ENCODE results near the gene FNIP2. TPM values are rescaled to one million over a fixed set of nuclear protein-coding genes. Genes with fewer than 3 reads are reported as not detected.

FNIP2 gene
- total and polyA plus RNA-seq, 10 of the 15 experiments (the other 5 are each of a cell fraction or from before 2014, with no cell fraction given): 0.03 to 0.38 (median 0.15) TPM

DNA sequence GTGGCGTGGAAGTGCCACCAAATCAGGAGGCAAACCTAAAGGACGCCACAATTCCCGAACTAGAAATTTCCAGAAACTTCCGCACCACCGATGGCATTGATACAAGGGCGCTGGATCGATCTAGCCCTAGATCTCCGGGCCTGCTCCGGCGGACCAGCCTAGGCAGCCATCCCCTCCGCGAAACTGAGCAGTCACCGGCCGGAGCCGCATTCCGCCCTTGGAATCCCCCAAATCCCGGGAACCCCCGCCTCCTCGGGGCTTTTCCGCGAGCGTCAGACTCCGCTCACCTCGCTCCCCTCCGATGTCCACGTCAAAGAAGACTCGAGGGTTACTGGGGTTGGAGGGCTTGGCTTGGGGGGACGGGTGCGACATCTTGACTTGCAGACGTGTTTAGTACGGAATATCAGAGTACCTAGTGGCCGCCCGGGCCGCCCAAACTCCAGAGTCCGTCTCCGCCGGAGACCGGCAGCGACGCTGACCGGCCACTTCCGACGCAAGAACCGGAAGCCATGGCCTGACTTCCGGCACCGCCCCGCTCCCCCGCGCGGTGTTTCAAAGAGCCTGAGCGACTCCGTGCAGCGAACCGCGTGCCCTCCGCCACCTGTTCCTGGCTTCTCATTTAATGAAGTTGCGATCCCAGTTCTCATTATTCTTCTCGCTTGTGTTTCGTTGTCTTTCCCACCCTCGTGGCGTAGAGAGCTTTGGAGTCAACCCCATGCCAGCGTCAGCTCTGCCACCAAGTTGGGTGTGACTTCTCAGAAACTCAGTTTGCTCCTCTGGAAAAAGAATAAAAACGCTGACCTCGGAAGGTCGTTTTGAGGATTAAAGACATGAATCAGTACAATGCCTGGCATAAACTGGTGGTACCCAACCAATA lies 45.7 kb upstream of the FNIP2 start, which contains the start of gene PPID (continued):
- 0 out of 2 replicates have a peak, but pooled peaks have one; percentile 15 for TF ChIP-seq NR2C1 (IDR thresholded peaks at IDR 0.05)
- TF ChIP-seq GABPA (IDR thresholded peaks at IDR 0.05; ENCODE audit: low read depth): peak; percentile 96
- TF ChIP-seq TCF12 (IDR thresholded peaks at IDR 0.05; ENCODE audit: low read depth, low read length): peak; percentile 75
- TF ChIP-seq, protein P1, sequence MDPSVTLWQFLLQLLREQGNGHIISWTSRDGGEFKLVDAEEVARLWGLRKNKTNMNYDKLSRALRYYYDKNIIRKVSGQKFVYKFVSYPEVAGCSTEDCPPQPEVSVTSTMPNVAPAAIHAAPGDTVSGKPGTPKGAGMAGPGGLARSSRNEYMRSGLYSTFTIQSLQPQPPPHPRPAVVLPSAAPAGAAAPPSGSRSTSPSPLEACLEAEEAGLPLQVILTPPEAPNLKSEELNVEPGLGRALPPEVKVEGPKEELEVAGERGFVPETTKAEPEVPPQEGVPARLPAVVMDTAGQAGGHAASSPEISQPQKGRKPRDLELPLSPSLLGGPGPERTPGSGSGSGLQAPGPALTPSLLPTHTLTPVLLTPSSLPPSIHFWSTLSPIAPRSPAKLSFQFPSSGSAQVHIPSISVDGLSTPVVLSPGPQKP (IDR thresholded peaks at IDR 0.05; ENCODE audit: low read depth, low read length): peak; percentile 75
- no peak for TF ChIP-seq SUPT20H (IDR thresholded peaks at IDR 0.05; ENCODE audit: borderline replicate concordance, control insufficient read depth, low read depth, low read length)
- TF ChIP-seq POLR2A (IDR thresholded peaks at IDR 0.05; ENCODE audit: low read depth, low read length): peak; percentile 87

DNA sequence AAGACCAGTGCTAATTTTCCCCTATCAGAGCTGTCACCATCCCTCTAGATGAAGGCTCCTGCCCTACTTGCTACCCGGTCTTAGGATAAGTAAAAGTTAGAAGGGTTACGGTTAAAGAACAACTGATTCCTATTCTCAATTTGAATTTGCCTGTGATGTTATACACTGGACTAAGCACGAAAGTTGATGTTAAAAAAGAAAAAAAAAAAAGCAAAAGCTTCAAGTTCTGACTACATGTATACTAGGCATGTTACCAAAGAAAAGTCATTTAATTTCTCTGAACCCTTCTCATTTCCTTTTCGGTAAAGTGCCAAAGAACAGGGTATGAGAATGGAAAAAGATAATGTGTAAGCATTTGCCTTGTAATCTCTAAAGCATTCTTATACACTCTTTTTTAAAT lies 44.2 kb upstream of the FNIP2 start:
- H4K20me1 ChIP-seq (ENCODE audit: control insufficient read depth, insufficient read depth): no peaks in the 10 kb centered on the region
- no peak overlapping the region for H3K9ac ChIP-seq (ENCODE audit: control insufficient read depth, insufficient read depth, low read length)
- no peaks in the 10 kb centered on the region for H3K4me1 ChIP-seq (ENCODE audit: control insufficient read depth, insufficient read depth, low read length)
- ChIA-PET POLR2A (interaction anchor here (0.6 to 1.5 kb wide), 3 partner anchors 43 to 150 kb away, joined by 3 read pairs; no protein-coding TSS in a partner anchor), SMC1A (ENCODE audit: uncharacterized antibody, unreplicated experiment) (interaction anchor here (0.7 to 2.3 kb wide), 4 partner anchors 14 to 432 kb away, joined by 3 to 6 read pairs (median 3); no protein-coding TSS in a partner anchor), RAD21 (ENCODE audit: unreplicated experiment) (interaction anchor here (0.6 to 0.7 kb wide), 2 partner anchors 127 to 292 kb away, joined by 3 read pairs; no protein-coding TSS in a partner anchor), CTCF (interaction anchor here (0.9 to 6.1 kb wide), 6 partner anchors 87 to 570 kb away, joined by 3 to 61 read pairs (median 3); no protein-coding TSS in a partner anchor)
- H3K27ac ChIP-seq (ENCODE audit: control insufficient read depth, insufficient read depth): no peak overlapping the region
- 44% methylated on average over 4 of the region's 4 CpGs for WGBS (ENCODE audit: insufficient coverage, insufficient replicate concordance, low lambda C conversion rate, missing lambda C conversion rate)
- peaks cover 32% of the 10 kb centered on the region for H3K79me2 ChIP-seq (ENCODE audit: control insufficient read depth, insufficient read depth, low read length)
- BruUV-seq (replicated peaks): no TSS peak
- no peak overlapping the region for H3K4me3 ChIP-seq
- FAIRE-seq (no peak), ATAC-seq (no peak), DNase-seq (ENCODE audit: low read depth, low spot score) (no peak)
- peak overlapping the region; percentile 5; the same call in 1 of the 2 replicates for H2AFZ ChIP-seq (ENCODE audit: control insufficient read depth, low read depth, low read length)
- peaks cover 0 to 5% of the 10 kb centered on the region in 2 experiments; a peak in 1 of 4 replicates for H3K36me3 ChIP-seq (ENCODE audit: control insufficient read depth in 2 of 2, insufficient read depth in 2 of 2, low read length in 1 of 2)
- in situ Hi-C loops (cut with MboI): loop anchor here (5.0 kb wide), 2 partner anchors 478 to 723 kb away; no protein-coding TSS in a partner anchor
- intact Hi-C loops (cut with micrococcal nuclease; ENCODE audit: unreplicated experiment): loop anchor here (5.0 kb wide), 1 partner anchor 453 kb away; no protein-coding TSS in a partner anchor
- no peak overlapping the region for H3K4me2 ChIP-seq (ENCODE audit: control insufficient read depth, insufficient read depth)
- peaks cover 0 to 2% of the 10 kb centered on the region in 2 experiments; a peak in 1 of 4 replicates for H3K27me3 ChIP-seq (replicated peaks in 1 of 2; ENCODE audit: control insufficient read depth in 2 of 2, insufficient read depth in 2 of 2, low read length in 1 of 2)
- H3K9me3 ChIP-seq (replicated peaks; ENCODE audit: control insufficient read depth, insufficient read depth, low read length): no peaks in the 10 kb centered on the region
- TF ChIP-seq IRF4 (IDR thresholded peaks at IDR 0.05; ENCODE audit: low read depth, low read length) (no peak), RUNX3 (IDR thresholded peaks at IDR 0.05; ENCODE audit: low read length) (no peak), SMC3 (IDR thresholded peaks at IDR 0.05; ENCODE audit: borderline replicate concordance, low read length) (no peak), ZSCAN29 (IDR thresholded peaks at IDR 0.05) (no peak), TCF12 (IDR thresholded peaks at IDR 0.05; ENCODE audit: low read depth, low read length) (no peak), PAX8 (IDR thresholded peaks at IDR 0.05) (no peak), GATAD2B (conservative IDR thresholded peaks at IDR 0.05; ENCODE audit: low read depth) (no peak), BHLHE40 (IDR thresholded peaks at IDR 0.05; ENCODE audit: borderline replicate concordance in 1 of 2, low read depth in 2 of 2, low read length in 1 of 2) (no peak)
- TF ChIP-seq, protein P2, sequence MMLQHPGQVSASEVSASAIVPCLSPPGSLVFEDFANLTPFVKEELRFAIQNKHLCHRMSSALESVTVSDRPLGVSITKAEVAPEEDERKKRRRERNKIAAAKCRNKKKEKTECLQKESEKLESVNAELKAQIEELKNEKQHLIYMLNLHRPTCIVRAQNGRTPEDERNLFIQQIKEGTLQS (IDR thresholded peaks at IDR 0.05; ENCODE audit: borderline replicate concordance, extremely low read depth, low read depth, low read length): no peak
- TF ChIP-seq, protein P3, sequence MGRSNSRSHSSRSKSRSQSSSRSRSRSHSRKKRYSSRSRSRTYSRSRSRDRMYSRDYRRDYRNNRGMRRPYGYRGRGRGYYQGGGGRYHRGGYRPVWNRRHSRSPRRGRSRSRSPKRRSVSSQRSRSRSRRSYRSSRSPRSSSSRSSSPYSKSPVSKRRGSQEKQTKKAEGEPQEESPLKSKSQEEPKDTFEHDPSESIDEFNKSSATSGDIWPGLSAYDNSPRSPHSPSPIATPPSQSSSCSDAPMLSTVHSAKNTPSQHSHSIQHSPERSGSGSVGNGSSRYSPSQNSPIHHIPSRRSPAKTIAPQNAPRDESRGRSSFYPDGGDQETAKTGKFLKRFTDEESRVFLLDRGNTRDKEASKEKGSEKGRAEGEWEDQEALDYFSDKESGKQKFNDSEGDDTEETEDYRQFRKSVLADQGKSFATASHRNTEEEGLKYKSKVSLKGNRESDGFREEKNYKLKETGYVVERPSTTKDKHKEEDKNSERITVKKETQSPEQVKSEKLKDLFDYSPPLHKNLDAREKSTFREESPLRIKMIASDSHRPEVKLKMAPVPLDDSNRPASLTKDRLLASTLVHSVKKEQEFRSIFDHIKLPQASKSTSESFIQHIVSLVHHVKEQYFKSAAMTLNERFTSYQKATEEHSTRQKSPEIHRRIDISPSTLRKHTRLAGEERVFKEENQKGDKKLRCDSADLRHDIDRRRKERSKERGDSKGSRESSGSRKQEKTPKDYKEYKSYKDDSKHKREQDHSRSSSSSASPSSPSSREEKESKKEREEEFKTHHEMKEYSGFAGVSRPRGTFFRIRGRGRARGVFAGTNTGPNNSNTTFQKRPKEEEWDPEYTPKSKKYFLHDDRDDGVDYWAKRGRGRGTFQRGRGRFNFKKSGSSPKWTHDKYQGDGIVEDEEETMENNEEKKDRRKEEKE (IDR thresholded peaks at IDR 0.05): no peak

Measured in GM12878 (cell line).